ENCODE measurements around the gene SHROOM3. TPM values are rescaled to one million over a fixed set of nuclear protein-coding genes. Genes with fewer than 3 reads are reported as not detected.

Gene SHROOM3
- total and polyA plus RNA-seq, 2 of the 13 experiments (the other 11 are each of a cell fraction or from before 2014, with no cell fraction given), result 0.01 TPM; not detected in 1

DNA sequence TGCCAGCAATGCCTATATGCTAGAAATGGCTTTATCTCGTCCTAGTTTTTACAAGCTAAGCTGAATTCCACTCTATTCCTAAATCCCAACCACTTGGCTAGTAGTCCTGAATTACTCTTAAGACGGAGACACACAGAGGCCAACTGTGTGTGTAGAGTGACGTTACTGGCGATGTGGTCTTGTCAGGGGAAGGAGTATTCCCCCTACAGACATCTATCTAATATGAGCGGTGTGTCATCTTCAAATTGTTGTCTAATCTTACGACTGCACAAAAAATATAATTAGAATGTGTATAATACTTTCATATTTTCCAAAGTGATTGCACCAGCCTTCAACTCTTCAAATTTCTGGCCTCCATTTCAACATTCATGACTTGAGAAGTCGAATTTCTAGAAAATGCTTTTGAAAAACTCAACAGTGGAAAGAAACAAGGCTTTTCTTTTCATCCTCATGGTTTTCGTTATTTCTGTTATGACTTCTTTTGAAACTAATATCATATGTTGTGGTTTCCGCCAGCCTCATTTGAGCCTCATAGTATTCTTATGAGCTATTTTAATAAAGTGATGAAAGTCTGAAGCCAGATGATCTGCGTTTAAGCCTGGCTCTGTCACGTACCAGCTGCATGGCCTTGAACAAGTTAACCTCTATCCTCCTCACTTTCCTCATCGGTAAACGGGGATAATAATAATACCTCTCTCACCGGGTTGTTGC lies 330.6 kb downstream of the SHROOM3 start (continued):
- TF ChIP-seq, protein P1, sequence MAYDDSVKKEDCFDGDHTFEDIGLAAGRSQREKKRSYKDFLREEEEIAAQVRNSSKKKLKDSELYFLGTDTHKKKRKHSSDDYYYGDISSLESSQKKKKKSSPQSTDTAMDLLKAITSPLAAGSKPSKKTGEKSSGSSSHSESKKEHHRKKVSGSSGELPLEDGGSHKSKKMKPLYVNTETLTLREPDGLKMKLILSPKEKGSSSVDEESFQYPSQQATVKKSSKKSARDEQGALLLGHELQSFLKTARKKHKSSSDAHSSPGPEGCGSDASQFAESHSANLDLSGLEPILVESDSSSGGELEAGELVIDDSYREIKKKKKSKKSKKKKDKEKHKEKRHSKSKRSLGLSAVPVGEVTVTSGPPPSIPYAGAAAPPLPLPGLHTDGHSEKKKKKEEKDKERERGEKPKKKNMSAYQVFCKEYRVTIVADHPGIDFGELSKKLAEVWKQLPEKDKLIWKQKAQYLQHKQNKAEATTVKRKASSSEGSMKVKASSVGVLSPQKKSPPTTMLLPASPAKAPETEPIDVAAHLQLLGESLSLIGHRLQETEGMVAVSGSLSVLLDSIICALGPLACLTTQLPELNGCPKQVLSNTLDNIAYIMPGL (CRISPR knock-in tag; IDR thresholded peaks at IDR 0.05; ENCODE audit: borderline replicate concordance in 1 of 2, low read depth in 1 of 2), result no peak
- TF ChIP-seq ZNF329 (CRISPR knock-in tag; IDR thresholded peaks at IDR 0.05; ENCODE audit: low read depth), result no peak
- TF ChIP-seq, protein P2, sequence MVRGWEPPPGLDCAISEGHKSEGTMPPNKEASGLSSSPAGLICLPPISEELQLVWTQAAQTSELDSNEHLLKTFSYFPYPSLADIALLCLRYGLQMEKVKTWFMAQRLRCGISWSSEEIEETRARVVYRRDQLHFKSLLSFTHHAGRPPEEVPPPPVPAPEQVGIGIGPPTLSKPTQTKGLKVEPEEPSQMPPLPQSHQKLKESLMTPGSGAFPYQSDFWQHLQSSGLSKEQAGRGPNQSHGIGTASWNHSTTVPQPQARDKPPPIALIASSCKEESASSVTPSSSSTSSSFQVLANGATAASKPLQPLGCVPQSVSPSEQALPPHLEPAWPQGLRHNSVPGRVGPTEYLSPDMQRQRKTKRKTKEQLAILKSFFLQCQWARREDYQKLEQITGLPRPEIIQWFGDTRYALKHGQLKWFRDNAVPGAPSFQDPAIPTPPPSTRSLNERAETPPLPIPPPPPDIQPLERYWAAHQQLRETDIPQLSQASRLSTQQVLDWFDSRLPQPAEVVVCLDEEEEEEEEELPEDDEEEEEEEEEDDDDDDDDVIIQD (CRISPR knock-in tag; IDR thresholded peaks at IDR 0.05; ENCODE audit: low read depth), result no peak
- no peak for TF ChIP-seq ZNF354B (CRISPR knock-in tag; IDR thresholded peaks at IDR 0.05)
- TF ChIP-seq FOXK1 (CRISPR knock-in tag; IDR thresholded peaks at IDR 0.05; ENCODE audit: borderline replicate concordance, low read depth), result no peak
- TF ChIP-seq RELA (CRISPR knock-in tag; IDR thresholded peaks at IDR 0.05), result no peak
- no peak for TF ChIP-seq ZFP90 (CRISPR knock-in tag; IDR thresholded peaks at IDR 0.05; ENCODE audit: borderline replicate concordance)
- no peak for TF ChIP-seq TCF12 (IDR thresholded peaks at IDR 0.05)
- no peak for TF ChIP-seq TCF12 (CRISPR knock-in tag; IDR thresholded peaks at IDR 0.05)
- TF ChIP-seq TBX2 (CRISPR knock-in tag; IDR thresholded peaks at IDR 0.05; ENCODE audit: borderline replicate concordance), result no peak
- no peak for TF ChIP-seq HIVEP1 (CRISPR knock-in tag; IDR thresholded peaks at IDR 0.05)

All from HepG2 (cell line).